Right atrium auricular region (tissue), 2 donors: ENCODE measurements around the gene RERE. TPM values are rescaled to one million over a fixed set of nuclear protein-coding genes. Genes with fewer than 3 reads are reported as not detected.
"Not testable (repeated sequence)": the region's sequence is repeated elsewhere in the genome, so short reads cannot be mapped to it uniquely, and the experiment has no call there.

Experiments used
- DNase-seq: peaks from one replicate; pipeline ENCODE4 v3.0.0-alpha.2; 2019; ENCODE audit warnings: low spot score
- H3K27ac ChIP-seq, 2 donors: fragments of 200-600 bp; sonication (generic); 1 replicate in 1 of 2; 2 replicates in 1 of 2; pipeline ENCODE4 v1.5.1; 2016 to 2019
- H3K27me3 ChIP-seq, 2 donors: fragments of 200-600 bp; sonication (generic); one replicate each; pipeline versions ENCODE4 v1.5.1 to v1.6.0; 2017 to 2019
- H3K36me3 ChIP-seq: fragments of 200-600 bp; sonication (generic); one replicate; pipeline ENCODE4 v1.5.1; 2016
- H3K4me1 ChIP-seq, 2 donors: fragments of 200-600 bp; sonication (generic); one replicate each; pipeline versions ENCODE4 v1.5.1 to v1.6.0; 2017 to 2019
- H3K4me3 ChIP-seq, 2 donors: fragments of 200-600 bp; sonication (generic); 1 replicate in 1 of 2; 2 replicates in 1 of 2; pipeline ENCODE4 v1.5.1; 2017 to 2019; ENCODE audit warnings: mild to moderate bottlenecking in 1 of 2, moderate library complexity in 1 of 2
- H3K9me3 ChIP-seq, 2 donors: fragments of 200-600 bp; sonication (generic); one replicate each; pipeline ENCODE4 v1.5.1; 2019
- CTCF ChIP-seq, 2 donors: fragments of 200-600 bp; sonication (generic); IDR thresholded peaks; one replicate each; pipeline ENCODE4 v1.5.1; 2019; ENCODE audit warnings: antibody characterized with exemption in 2 of 2
- total RNA-seq, 2 donors: library from RNA; depleted of rRNA; stranded (reverse); fragments of >200 nt; gene quantifications; one replicate each; pipeline ENCODE4 v1.1.0, GENCODE V29; 2016

The RERE gene
- total RNA-seq, 2 donors from 2014 or later, result 99.8 to 125 TPM

GRCh38 chr1:8736927-8737326, 80.5 kb downstream of the RERE start:
- H3K27ac ChIP-seq, result no peak overlapping the region
- no peak for TF ChIP-seq CTCF (IDR thresholded peaks at IDR 0.05)

GRCh38 chr1:8733484-8733883, 84.0 kb downstream of the RERE start:
- peaks cover 0 to 6% of the 10 kb centered on the region in 2 donors for H3K9me3 ChIP-seq
- DNase-seq, result no peak
- TF ChIP-seq CTCF (IDR thresholded peaks at IDR 0.05), result no peak
- no peak overlapping the region for H3K27ac ChIP-seq
- H3K4me3 ChIP-seq, result no peak overlapping the region
- H3K36me3 ChIP-seq, result no peaks in the 10 kb centered on the region
- no peaks in the 10 kb centered on the region for H3K27me3 ChIP-seq
- H3K4me1 ChIP-seq, result no peaks in the 10 kb centered on the region

More at GRCh38 chr1:8736927-8737326, 80.5 kb downstream of the RERE start:
- no peak overlapping the region for H3K4me3 ChIP-seq
- H3K9me3 ChIP-seq, result peaks cover 0 to 6% of the 10 kb centered on the region in 2 donors
- H3K27me3 ChIP-seq, result no peaks in the 10 kb centered on the region
- no peaks in the 10 kb centered on the region for H3K4me1 ChIP-seq
- no peaks in the 10 kb centered on the region for H3K36me3 ChIP-seq
- DNase-seq, result no peak

- peaks cover 0 to 9% of the 10 kb centered on the region in 2 donors for H3K4me1 ChIP-seq
- H3K27ac ChIP-seq, result no peak overlapping the region
- no peaks in the 10 kb centered on the region for H3K36me3 ChIP-seq
- no peak for DNase-seq
- TF ChIP-seq CTCF (IDR thresholded peaks at IDR 0.05), result no peak
- H3K27me3 ChIP-seq, result no peaks in the 10 kb centered on the region
- no peak overlapping the region for H3K4me3 ChIP-seq
- peaks cover 0 to 6% of the 10 kb centered on the region in 2 donors for H3K9me3 ChIP-seq
Measured at GRCh38 chr1:8731162-8731561, 86.3 kb downstream of the RERE start.

GRCh38 chr1:8728464-8728863, 89.0 kb downstream of the RERE start:
- H3K36me3 ChIP-seq, result no peaks in the 10 kb centered on the region
- no peak for DNase-seq
- no peak for TF ChIP-seq CTCF (IDR thresholded peaks at IDR 0.05)
- no peak overlapping the region for H3K27ac ChIP-seq
- peaks cover 0 to 6% of the 10 kb centered on the region in 2 donors for H3K9me3 ChIP-seq
- H3K4me3 ChIP-seq, result no peak overlapping the region
- H3K4me1 ChIP-seq, result peaks cover 0 to 9% of the 10 kb centered on the region in 2 donors
- no peaks in the 10 kb centered on the region for H3K27me3 ChIP-seq

- no peak for TF ChIP-seq CTCF (IDR thresholded peaks at IDR 0.05)
- DNase-seq, result no peak
- Histone ChIP-seq H3K4me3 (no peak overlapping the region), H3K27me3 (no peaks in the 10 kb centered on the region), H3K36me3 (no peaks in the 10 kb centered on the region), H3K27ac (no peak overlapping the region), H3K9me3 (peaks cover 0 to 6% of the 10 kb centered on the region in 2 donors), H3K4me1 (peaks cover 0 to 9% of the 10 kb centered on the region in 2 donors)
Measured at GRCh38 chr1:8727809-8728213, 89.6 kb downstream of the RERE start.

GRCh38 chr1:8727316-8727715, 90.1 kb downstream of the RERE start:
- not testable (repeated sequence) for H3K27me3 ChIP-seq, H3K27ac ChIP-seq, H3K9me3 ChIP-seq, H3K4me1 ChIP-seq, DNase-seq, H3K36me3 ChIP-seq, H3K4me3 ChIP-seq
